Smooth muscle cell (in vitro differentiated cells): ENCODE data around the gene ESCO1. TPM values are rescaled to one million over a fixed set of nuclear protein-coding genes. Genes with fewer than 3 reads are reported as not detected.

Source experiments
- DNase-seq: peaks from one replicate; lab custom pipeline; 2025; ENCODE audit not compliant: unreplicated experiment; lab: John Stamatoyannopoulos, UW
- H2AFZ ChIP-seq: fragments of 200-600 bp; sonication (generic); 2 replicates; pipeline ENCODE4 v1.6.0; 2016; ENCODE audit warnings: antibody characterized with exemption, low read depth, mild to moderate bottlenecking
- H3F3A ChIP-seq: fragments of 200-600 bp; sonication (generic); 2 replicates; pipeline ENCODE4 v1.6.0; 2017; ENCODE audit warnings: antibody characterized with exemption, low read depth
- H3K27ac ChIP-seq: fragments of 200-600 bp; sonication (generic); 2 replicates; pipeline ENCODE4 v1.5.1; 2016; ENCODE audit warnings: low read depth, mild to moderate bottlenecking
- H3K27me3 ChIP-seq: fragments of 200-600 bp; sonication (generic); 2 replicates; pipeline ENCODE4 v1.6.1; 2016; ENCODE audit warnings: low read depth, mild to moderate bottlenecking
- H3K36me3 ChIP-seq: fragments of 200-600 bp; sonication (generic); 2 replicates; pipeline ENCODE4 v1.5.1; 2016; ENCODE audit warnings: low read depth
- H3K4me1 ChIP-seq: fragments of 200-600 bp; sonication (generic); 2 replicates; pipeline ENCODE4 v1.5.1; 2016; ENCODE audit warnings: low read depth
- H3K4me2 ChIP-seq: fragments of 200-600 bp; sonication (generic); 2 replicates; pipeline ENCODE4 v1.6.0; 2016; ENCODE audit warnings: mild to moderate bottlenecking
- H3K4me3 ChIP-seq: fragments of 200-600 bp; sonication (generic); 2 replicates; pipeline ENCODE4 v1.5.1; 2016; ENCODE audit warnings: mild to moderate bottlenecking
- H3K79me2 ChIP-seq: fragments of 200-600 bp; sonication (generic); 2 replicates; pipeline ENCODE4 v1.6.0; 2016; ENCODE audit warnings: low read depth, mild to moderate bottlenecking
- H3K9ac ChIP-seq: fragments of 200-600 bp; sonication (generic); 2 replicates; pipeline ENCODE4 v1.6.0; 2016; ENCODE audit warnings: low read depth
- H3K9me3 ChIP-seq: fragments of 200-600 bp; sonication (generic); replicated peaks from 2 replicates; pipeline ENCODE4 v1.5.1; 2016; ENCODE audit warnings: low read depth
- H4K20me1 ChIP-seq: fragments of 200-600 bp; sonication (generic); 2 replicates; pipeline ENCODE4 v1.6.0; 2016; ENCODE audit warnings: low read depth
- CTCF ChIP-seq: fragments of 200-600 bp; sonication (generic); IDR thresholded peaks from 2 replicates; pipeline ENCODE4 v1.5.1; 2017; ENCODE audit warnings: borderline replicate concordance, mild to moderate bottlenecking, antibody characterized with exemption; ENCODE audit not compliant: insufficient read depth, poor library complexity, severe bottlenecking
- WGBS: methylation state at CpG from one replicate; pipeline ENCODE4 v1.1.7; 2016; ENCODE audit warnings: low lambda C conversion rate; 5-methylcytosine and 5-hydroxymethylcytosine counted together
- polyA plus RNA-seq: library from polyadenylated mRNA; unstranded; fragments of >200 nt; fragmentation: Nextera tagmentation; extraction: Ambion mirVana; gene quantifications from 2 replicates; pipeline ENCODE4 v1.2.1, GENCODE V29; 2016
- total RNA-seq: library from RNA; depleted of rRNA; stranded (reverse); fragments of >200 nt; gene quantifications from 2 replicates; pipeline ENCODE4 v1.2.3, GENCODE V29; 2014

The ESCO1 gene
- total and polyA plus RNA-seq, 2 experiments from 2014 or later: 10.1 to 21.4 TPM

DNA sequence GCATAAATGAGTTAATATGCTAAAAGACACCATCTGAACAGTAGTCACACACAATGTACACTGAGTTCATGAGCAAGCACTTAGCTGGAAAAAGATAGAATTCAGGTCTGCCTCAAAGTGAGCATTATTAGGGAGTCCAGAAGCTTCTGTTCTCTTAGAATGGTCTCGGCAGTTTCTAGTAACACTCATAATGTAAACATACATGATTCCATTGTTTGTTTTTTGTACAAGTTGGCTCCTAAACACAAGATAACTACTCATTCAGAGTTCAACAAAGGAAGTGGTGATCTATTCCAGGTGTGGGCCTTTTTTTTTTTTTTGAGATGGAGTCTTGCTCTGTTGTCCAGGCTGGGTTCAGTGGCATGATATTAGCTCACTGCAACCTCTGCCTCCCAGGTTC, 66.2 kb downstream of the ESCO1 start:
- Histone ChIP-seq H2AFZ (no peak overlapping the region), H3K9ac (no peak overlapping the region), H3K4me1 (no peaks in the 10 kb centered on the region), H3K36me3 (peaks cover 30% of the 10 kb centered on the region), H3K9me3 (no peaks in the 10 kb centered on the region), H4K20me1 (no peaks in the 10 kb centered on the region), H3K4me2 (no peak overlapping the region), H3K27me3 (no peaks in the 10 kb centered on the region), H3K4me3 (no peak overlapping the region), H3K27ac (no peak overlapping the region), H3F3A (no peaks in the 10 kb centered on the region), H3K79me2 (no peaks in the 10 kb centered on the region)
- DNase-seq: no peak
- TF ChIP-seq CTCF: no peak
- WGBS: 71% methylated on average over 1 of the region's 1 CpG

- no peak for TF ChIP-seq CTCF
- WGBS: 73% methylated on average over 2 of the region's 2 CpGs
Observed at GRCh38 chr18:21526463-21526862, 74.0 kb downstream of the ESCO1 start.

GRCh38 chr18:21525916-21526315, 74.6 kb downstream of the ESCO1 start:
- no peak overlapping the region for H3K27ac ChIP-seq
- no peak overlapping the region for H3K9ac ChIP-seq
- no peak overlapping the region for H3K4me2 ChIP-seq
- 69% methylated on average over 2 of the region's 2 CpGs for WGBS
- no peaks in the 10 kb centered on the region for H4K20me1 ChIP-seq
- no peak for TF ChIP-seq CTCF
- DNase-seq: no peak
- H3K27me3 ChIP-seq: no peaks in the 10 kb centered on the region
- H3K79me2 ChIP-seq: no peaks in the 10 kb centered on the region
- H3F3A ChIP-seq: no peaks in the 10 kb centered on the region
- H3K9me3 ChIP-seq: no peaks in the 10 kb centered on the region
- no peak overlapping the region for H3K4me3 ChIP-seq
- no peaks in the 10 kb centered on the region for H3K4me1 ChIP-seq
- peaks cover 4% of the 10 kb centered on the region for H3K36me3 ChIP-seq
- no peak overlapping the region for H2AFZ ChIP-seq

More at GRCh38 chr18:21526463-21526862, 74.0 kb downstream of the ESCO1 start:
- Histone ChIP-seq H3K4me3 (no peak overlapping the region), H3F3A (no peaks in the 10 kb centered on the region), H2AFZ (no peak overlapping the region), H3K4me1 (no peaks in the 10 kb centered on the region), H3K27ac (no peak overlapping the region), H3K4me2 (no peak overlapping the region), H3K36me3 (peaks cover 4% of the 10 kb centered on the region), H4K20me1 (no peaks in the 10 kb centered on the region), H3K9me3 (no peaks in the 10 kb centered on the region), H3K79me2 (no peaks in the 10 kb centered on the region), H3K27me3 (no peaks in the 10 kb centered on the region), H3K9ac (no peak overlapping the region)
- no peak for DNase-seq

GRCh38 chr18:21522530-21522929, 78.0 kb downstream of the ESCO1 start:
- no peak for DNase-seq
- Histone ChIP-seq H4K20me1 (no peaks in the 10 kb centered on the region), H3K27me3 (no peaks in the 10 kb centered on the region), H3K4me1 (no peaks in the 10 kb centered on the region), H3K9ac (no peak overlapping the region), H3K36me3 (no peaks in the 10 kb centered on the region), H2AFZ (no peak overlapping the region), H3K4me2 (no peak overlapping the region), H3K79me2 (no peaks in the 10 kb centered on the region), H3K27ac (no peak overlapping the region), H3K4me3 (no peak overlapping the region), H3F3A (no peaks in the 10 kb centered on the region), H3K9me3 (no peaks in the 10 kb centered on the region)
- no peak for TF ChIP-seq CTCF
- 95% methylated on average over 6 of the region's 6 CpGs for WGBS
